HepG2 (cell line): Measurements from ENCODE around the gene KLHDC4.

Experiments
- ARHGAP35 ChIP-seq: sonication (generic); formaldehyde crosslinking; IDR thresholded peaks from 2 replicates; pipeline ENCODE4 v1.9.0; 2022; ENCODE audit warnings: mild to moderate bottlenecking, inconsistent platforms, moderate library complexity, missing genetic modification reagents, borderline replicate concordance
- ATF7 ChIP-seq, 2 experiments: fragments of 450-650 bp in 1 of 2; sonication (generic) in 1 of 2; formaldehyde crosslinking in 1 of 2; IDR thresholded peaks; 2 replicates each; pipeline versions ENCODE4 v1.4.0 to v1.6.1; 2016 to 2020; ENCODE audit warnings: antibody characterized with exemption in 1 of 2, mild to moderate bottlenecking in 1 of 2, missing genetic modification reagents in 1 of 2
- CREB3 ChIP-seq: sonication (generic); formaldehyde crosslinking; IDR thresholded peaks from 2 replicates; pipeline ENCODE4 v1.5.0; 2020; ENCODE audit warnings: missing genetic modification reagents
- RFX5 ChIP-seq: IDR thresholded peaks from 2 replicates; pipeline ENCODE4 v1.6.1; 2011; ENCODE audit warnings: low read depth, low read length, improper control_type of control experiment
- TCF7L2 ChIP-seq: IDR thresholded peaks from 2 replicates; pipeline ENCODE4 v1.6.1; 2011; ENCODE audit warnings: mild to moderate bottlenecking, low read depth, low read length, moderate library complexity
- ZNF75D ChIP-seq: sonication (generic); formaldehyde crosslinking; IDR thresholded peaks from 2 replicates; pipeline ENCODE4 v1.8.1; 2023; ENCODE audit warnings: missing genetic modification reagents, mild to moderate bottlenecking, borderline replicate concordance
- ZZZ3 ChIP-seq: sonication (generic); formaldehyde crosslinking; IDR thresholded peaks from 2 replicates; pipeline ENCODE4 v1.4.0; 2020; ENCODE audit warnings: missing genetic modification reagents, mild to moderate bottlenecking, borderline replicate concordance

DNA sequence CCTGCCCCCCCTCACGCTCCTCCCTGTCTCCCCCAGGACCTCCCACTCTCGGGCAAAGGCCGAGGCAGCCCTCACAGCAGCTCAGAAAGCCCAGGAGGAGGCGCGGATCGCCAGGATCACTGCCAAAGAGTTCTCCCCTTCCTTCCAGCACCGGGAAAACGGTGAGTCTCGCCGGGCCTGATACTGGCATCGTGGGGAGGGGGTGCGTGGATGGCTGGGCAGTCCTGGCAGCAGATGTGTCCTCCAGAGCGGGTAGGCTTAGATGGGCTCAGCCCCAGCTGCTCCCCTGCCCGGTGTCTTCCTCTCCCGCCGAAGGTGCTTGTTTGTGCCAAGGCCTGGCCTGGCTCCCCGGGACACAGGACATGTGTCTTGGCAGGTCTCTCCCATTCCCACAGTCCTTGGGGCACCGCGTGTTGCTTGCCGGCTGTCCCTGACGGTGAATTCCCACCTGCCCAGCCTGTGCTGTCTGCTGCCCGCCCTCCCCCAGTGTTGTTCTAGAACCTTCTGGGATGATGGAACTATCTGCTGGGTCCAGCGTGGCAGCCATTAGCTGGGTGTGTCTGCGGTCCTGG lies 81.6 kb downstream of the KLHDC4 start:
- no peak for TF ChIP-seq ATF7 (IDR thresholded peaks at IDR 0.05)
- TF ChIP-seq ATF7 (CRISPR knock-in tag; IDR thresholded peaks at IDR 0.05), result no peak
- no peak for TF ChIP-seq RFX5
- TF ChIP-seq CREB3, result no peak
- no peak for TF ChIP-seq TCF7L2
- no peak for TF ChIP-seq ZZZ3
- no peak for TF ChIP-seq ARHGAP35 (CRISPR knock-in tag)
- no peak for TF ChIP-seq ZNF75D (CRISPR knock-in tag)
